ENCODE measurements around the gene PICALM. TPM values are rescaled to one million over a fixed set of nuclear protein-coding genes. Genes with fewer than 3 reads are reported as not detected.

Gene PICALM
- total and polyA plus RNA-seq, 2 donors (not counting 3 experiments of a cell fraction or from before 2014, with no cell fraction given) = 181 to 202 TPM

DNA sequence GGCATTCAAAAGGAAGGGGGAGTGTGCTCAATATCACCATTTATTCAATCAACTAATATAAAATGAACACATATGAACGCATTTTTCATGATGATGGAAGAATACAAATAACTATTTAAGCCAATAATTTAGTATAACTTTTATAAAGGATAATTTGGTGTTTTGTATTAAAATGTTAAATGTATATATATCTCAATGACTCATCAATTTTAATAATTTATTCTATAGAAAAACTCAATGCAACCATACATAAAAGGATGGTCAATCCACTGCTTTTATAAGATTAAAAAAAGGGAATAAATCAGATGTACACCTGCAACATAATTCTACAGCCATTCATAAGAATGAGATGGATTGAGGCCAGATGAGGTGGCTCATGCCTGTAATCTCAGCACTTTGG, 50.6 kb downstream of the PICALM start:
- FAIRE-seq = no peak
- ChIA-PET CTCF (interaction anchor here (1.1 to 4.8 kb wide), 2 partner anchors 24 to 175 kb away, joined by 3 to 21 read pairs; no protein-coding TSS in a partner anchor), POLR2A (no interaction called here)
- no peaks in the 10 kb centered on the region for H3K27me3 ChIP-seq (ENCODE audit: control insufficient read depth in 2 of 2, insufficient read depth in 2 of 2, low read length in 2 of 2)
- no TSS peak for BruUV-seq (replicated peaks)
- TF ChIP-seq, protein P1, sequence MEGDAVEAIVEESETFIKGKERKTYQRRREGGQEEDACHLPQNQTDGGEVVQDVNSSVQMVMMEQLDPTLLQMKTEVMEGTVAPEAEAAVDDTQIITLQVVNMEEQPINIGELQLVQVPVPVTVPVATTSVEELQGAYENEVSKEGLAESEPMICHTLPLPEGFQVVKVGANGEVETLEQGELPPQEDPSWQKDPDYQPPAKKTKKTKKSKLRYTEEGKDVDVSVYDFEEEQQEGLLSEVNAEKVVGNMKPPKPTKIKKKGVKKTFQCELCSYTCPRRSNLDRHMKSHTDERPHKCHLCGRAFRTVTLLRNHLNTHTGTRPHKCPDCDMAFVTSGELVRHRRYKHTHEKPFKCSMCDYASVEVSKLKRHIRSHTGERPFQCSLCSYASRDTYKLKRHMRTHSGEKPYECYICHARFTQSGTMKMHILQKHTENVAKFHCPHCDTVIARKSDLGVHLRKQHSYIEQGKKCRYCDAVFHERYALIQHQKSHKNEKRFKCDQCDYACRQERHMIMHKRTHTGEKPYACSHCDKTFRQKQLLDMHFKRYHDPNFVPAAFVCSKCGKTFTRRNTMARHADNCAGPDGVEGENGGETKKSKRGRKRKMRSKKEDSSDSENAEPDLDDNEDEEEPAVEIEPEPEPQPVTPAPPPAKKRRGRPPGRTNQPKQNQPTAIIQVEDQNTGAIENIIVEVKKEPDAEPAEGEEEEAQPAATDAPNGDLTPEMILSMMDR (IDR thresholded peaks at IDR 0.05; ENCODE audit: extremely low read depth in 1 of 2, insufficient read depth in 1 of 2, low read depth in 1 of 2, low read length in 2 of 2) = no peak
- TF ChIP-seq, protein P2, sequence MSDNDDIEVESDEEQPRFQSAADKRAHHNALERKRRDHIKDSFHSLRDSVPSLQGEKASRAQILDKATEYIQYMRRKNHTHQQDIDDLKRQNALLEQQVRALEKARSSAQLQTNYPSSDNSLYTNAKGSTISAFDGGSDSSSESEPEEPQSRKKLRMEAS (IDR thresholded peaks at IDR 0.05; ENCODE audit: insufficient read depth, insufficient read length) = no peak
- no peak for TF ChIP-seq POLR2AphosphoS5 (IDR thresholded peaks at IDR 0.05; ENCODE audit: insufficient read depth, low read depth, low read length)
- no peak for TF ChIP-seq POLR2A (IDR thresholded peaks at IDR 0.05; ENCODE audit: low read depth, low read length)
- no peak for TF ChIP-seq GATA2 (IDR thresholded peaks at IDR 0.05; ENCODE audit: insufficient read depth, insufficient read length, low read depth, low read length)
- no peak for TF ChIP-seq MYC (IDR thresholded peaks at IDR 0.05; ENCODE audit: low read depth, low read length)
- TF ChIP-seq JUN (IDR thresholded peaks at IDR 0.05; ENCODE audit: borderline replicate concordance, insufficient read depth, insufficient read length, low read depth) = no peak
- TF ChIP-seq FOS (IDR thresholded peaks at IDR 0.05; ENCODE audit: borderline replicate concordance, insufficient read depth, low read length) = no peak
- no peak for TF ChIP-seq EZH2 (IDR thresholded peaks at IDR 0.05; ENCODE audit: borderline replicate concordance, low read depth, low read length, severe bottlenecking)
- H3K4me1 ChIP-seq (ENCODE audit: control insufficient read depth, extremely low read depth, insufficient read depth, low read length) = no peaks in the 10 kb centered on the region
- H2AFZ ChIP-seq (ENCODE audit: low read depth, low read length) = no peak overlapping the region
- H4K20me1 ChIP-seq (replicated peaks; ENCODE audit: control insufficient read depth, extremely low read depth, insufficient read depth, low read length) = peaks cover 2% of the 10 kb centered on the region
- DNase-seq (ENCODE audit: low read depth, low spot score) = no peak
- no peak overlapping the region for H3K9ac ChIP-seq (replicated peaks; ENCODE audit: extremely low read depth, insufficient read depth, low read length)
- H3K36me3 ChIP-seq (ENCODE audit: control insufficient read depth in 2 of 2, extremely low read depth in 1 of 2, insufficient read depth in 2 of 2, low read length in 2 of 2) = peaks cover 0 to 12% of the 10 kb centered on the region in 2 experiments
- no peak overlapping the region for H3K27ac ChIP-seq (ENCODE audit: insufficient read depth, low read depth, low read length)
- H3K9me1 ChIP-seq (replicated peaks; ENCODE audit: control insufficient read depth, extremely low read depth, insufficient read depth, low read length) = no peaks in the 10 kb centered on the region
- intact Hi-C loops (cut with micrococcal nuclease) = no loop called here
- dilution Hi-C loops (cut with MboI; ENCODE audit: extremely low pct_ligation_motif_present, low sequenced_read_pairs) = no loop called here
- no peak overlapping the region for H3K4me2 ChIP-seq (ENCODE audit: insufficient read depth, low read length)
- H3K9me3 ChIP-seq (replicated peaks; ENCODE audit: control insufficient read depth, insufficient read depth, low read length) = no peaks in the 10 kb centered on the region
- H3K4me3 ChIP-seq (replicated peaks in 1 of 3; ENCODE audit: insufficient read depth in 1 of 3, low read depth in 1 of 3, low read length in 3 of 3) = no peak overlapping the region
- H3K79me2 ChIP-seq (ENCODE audit: control insufficient read depth, insufficient read depth, low read length) = peaks cover 23% of the 10 kb centered on the region

Measured in endothelial cell of umbilical vein (primary cell).